GM12875 (cell line): Measurements from ENCODE around the gene XPC.
"Not testable (repeated sequence)": the region's sequence is repeated elsewhere in the genome, so short reads cannot be mapped to it uniquely, and the experiment has no call there.

ENCODE experiments used
- H3K4me3 ChIP-seq: one replicate; pipeline ENCODE4 v1.5.1; 2011; ENCODE audit warnings: low read depth, low read length, control low read depth
- TF ChIP-seq, protein P1 (sequence below): IDR thresholded peaks from 2 replicates; pipeline ENCODE4 v1.5.1; 2011; ENCODE audit warnings: low read depth, mild to moderate bottlenecking, control low read depth, inconsistent platforms, low read length, moderate library complexity, borderline replicate concordance; ENCODE audit not compliant: insufficient read depth

XPC gene

DNA sequence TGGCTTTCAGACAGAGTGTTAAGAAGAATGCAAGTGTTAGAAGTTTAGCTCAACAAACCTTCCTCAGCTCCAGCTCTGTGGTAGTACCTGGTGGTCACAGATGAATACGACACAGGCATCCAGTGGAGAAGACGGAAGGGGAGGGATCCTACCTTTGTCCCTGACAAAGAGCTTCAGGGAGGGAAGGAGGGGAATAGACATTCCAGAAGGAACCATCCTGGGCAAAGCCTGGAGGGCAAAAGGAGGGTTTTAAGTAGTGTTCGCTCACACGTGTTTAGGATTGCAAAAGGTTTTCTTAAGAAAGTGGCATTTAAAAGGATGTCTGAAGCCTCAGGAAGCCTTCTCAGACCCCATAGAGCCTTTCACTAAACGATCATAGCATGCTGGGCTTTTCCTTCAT is 56.5 kb downstream of the XPC start:
- TF ChIP-seq, protein P1, sequence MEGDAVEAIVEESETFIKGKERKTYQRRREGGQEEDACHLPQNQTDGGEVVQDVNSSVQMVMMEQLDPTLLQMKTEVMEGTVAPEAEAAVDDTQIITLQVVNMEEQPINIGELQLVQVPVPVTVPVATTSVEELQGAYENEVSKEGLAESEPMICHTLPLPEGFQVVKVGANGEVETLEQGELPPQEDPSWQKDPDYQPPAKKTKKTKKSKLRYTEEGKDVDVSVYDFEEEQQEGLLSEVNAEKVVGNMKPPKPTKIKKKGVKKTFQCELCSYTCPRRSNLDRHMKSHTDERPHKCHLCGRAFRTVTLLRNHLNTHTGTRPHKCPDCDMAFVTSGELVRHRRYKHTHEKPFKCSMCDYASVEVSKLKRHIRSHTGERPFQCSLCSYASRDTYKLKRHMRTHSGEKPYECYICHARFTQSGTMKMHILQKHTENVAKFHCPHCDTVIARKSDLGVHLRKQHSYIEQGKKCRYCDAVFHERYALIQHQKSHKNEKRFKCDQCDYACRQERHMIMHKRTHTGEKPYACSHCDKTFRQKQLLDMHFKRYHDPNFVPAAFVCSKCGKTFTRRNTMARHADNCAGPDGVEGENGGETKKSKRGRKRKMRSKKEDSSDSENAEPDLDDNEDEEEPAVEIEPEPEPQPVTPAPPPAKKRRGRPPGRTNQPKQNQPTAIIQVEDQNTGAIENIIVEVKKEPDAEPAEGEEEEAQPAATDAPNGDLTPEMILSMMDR: no peak
- H3K4me3 ChIP-seq: no peak overlapping the region

DNA sequence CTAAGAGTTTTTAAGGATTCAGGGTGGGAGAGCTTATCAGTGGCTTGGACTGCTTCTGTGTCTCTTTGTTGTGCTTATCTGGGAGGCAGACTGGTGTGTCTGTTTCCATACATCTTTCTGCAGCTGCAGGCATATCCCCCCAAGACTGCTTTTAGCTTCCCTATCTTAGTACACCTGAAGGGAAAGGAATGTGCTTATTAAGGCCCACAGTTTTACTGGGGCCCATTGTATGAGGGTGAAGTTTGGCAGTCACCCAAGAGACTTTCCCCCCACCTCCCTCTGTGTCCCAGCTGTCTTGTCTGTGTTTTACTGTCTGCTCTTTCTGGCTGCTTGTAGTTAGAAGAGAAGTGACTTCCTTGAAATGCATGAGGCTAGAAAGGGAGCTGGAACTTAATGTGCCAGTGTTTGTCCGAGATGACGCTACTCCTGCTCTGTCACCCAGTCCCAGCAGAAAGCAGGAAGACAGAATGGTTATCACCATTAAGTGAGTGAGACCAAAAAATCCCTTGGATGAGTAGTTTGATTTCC is 57.4 kb downstream of the XPC start:
- not testable (repeated sequence) for H3K4me3 ChIP-seq

DNA sequence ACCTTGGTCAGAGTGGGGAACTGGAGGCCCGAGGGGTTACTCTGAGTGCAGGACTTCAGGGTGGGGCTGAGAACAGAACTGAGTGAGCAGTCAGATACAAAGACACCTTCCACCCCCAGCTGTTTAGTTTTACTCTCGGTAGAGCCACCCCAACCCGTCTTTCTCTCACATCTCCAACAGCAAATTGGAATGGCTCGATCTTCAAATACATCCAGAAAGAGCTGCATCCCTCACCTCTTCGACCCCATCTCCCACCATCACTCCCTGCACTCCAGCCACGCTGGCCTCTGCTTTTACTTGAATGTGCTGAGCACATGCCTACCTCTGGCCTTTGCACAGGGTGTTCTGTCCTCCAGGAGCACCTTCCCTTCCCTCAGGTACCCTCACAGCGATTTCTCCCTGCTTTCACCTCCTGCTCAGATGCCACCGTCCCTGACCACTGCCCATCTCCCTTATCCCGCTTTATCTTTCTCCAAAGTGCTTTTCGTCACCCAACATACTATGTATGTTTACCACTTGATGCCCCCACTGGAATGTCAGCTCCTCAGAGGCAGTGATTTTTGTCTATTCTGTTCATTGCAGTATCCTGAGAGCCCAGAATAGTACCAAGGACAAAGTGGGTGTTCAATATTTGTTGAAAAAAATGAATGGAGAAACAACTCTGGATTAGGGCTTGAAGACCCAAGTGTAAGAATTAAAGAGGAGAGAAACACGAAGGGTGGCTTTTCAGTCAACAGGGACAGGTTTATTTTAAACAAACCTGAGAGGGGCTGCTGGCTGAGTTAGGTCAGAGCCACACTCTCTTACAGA is 58.1 kb downstream of the XPC start:
- TF ChIP-seq, protein P1: no peak
- no peak overlapping the region for H3K4me3 ChIP-seq

DNA sequence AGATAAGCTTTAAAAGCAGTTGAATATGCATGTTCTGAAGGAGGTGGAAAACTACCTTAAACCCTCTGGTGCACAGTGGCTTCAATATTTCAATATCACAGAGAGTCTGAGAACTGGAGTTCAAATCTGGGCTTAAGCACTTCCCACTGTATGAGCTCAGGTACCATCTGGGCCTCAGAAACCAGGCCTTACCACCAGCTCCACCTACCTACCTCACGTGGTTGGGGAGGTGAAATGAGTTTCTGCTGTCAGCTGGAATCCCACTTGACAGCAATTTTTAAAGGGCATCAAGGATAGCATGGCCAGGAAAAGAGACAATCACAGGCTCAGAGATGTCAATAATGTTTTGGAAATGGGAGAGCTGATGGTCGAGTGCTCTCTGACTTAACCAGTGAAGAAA is 58.8 kb downstream of the XPC start:
- H3K4me3 ChIP-seq: no peak overlapping the region
- TF ChIP-seq, protein P1: no peak

DNA sequence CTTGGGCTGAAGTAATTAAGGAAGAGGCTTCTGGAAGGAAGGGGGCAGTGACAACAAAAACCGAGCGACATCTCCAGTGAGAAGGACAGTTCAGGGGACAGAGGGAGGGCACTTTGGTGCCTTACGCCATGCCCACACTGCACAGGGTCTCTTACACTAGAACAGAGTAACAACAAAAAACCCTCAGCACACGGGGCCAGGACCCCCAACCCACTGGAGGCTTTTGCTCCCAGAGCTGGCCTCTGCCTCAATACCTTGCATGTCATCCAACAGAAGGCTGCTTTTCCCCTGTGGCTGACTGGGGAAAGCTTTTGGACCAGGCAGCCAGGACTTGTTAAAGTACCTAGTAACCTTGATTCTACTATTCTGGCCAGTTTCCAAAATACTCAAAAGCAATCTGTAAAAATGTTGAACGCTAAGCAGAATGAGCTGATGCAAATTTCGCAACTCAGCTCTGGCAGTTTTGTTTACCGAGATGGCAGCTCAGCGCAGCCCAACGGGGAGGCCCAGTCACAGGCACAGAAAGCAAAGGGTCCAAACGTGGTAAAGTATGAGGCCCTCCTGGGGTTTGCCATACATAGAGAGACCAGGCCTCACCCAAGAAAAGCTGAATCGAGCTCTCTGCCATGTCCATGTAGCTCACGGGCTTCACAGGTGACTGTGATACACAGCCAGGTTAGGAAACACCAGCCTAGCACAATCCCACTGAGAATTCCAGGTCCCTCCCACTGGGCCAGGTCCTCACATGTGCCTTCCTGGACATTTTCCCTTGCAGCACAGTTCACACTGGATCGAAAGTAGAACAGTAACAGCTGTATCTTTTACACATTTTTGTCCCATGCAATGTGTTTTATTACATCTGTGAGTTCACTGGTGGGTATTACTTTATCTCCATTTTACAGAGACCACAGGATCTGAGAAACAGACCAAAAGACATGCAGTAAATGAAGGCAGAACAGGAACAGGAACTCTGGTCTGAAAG is 59.7 kb downstream of the XPC start:
- H3K4me3 ChIP-seq: no peak overlapping the region
- TF ChIP-seq, protein P1: no peak

DNA sequence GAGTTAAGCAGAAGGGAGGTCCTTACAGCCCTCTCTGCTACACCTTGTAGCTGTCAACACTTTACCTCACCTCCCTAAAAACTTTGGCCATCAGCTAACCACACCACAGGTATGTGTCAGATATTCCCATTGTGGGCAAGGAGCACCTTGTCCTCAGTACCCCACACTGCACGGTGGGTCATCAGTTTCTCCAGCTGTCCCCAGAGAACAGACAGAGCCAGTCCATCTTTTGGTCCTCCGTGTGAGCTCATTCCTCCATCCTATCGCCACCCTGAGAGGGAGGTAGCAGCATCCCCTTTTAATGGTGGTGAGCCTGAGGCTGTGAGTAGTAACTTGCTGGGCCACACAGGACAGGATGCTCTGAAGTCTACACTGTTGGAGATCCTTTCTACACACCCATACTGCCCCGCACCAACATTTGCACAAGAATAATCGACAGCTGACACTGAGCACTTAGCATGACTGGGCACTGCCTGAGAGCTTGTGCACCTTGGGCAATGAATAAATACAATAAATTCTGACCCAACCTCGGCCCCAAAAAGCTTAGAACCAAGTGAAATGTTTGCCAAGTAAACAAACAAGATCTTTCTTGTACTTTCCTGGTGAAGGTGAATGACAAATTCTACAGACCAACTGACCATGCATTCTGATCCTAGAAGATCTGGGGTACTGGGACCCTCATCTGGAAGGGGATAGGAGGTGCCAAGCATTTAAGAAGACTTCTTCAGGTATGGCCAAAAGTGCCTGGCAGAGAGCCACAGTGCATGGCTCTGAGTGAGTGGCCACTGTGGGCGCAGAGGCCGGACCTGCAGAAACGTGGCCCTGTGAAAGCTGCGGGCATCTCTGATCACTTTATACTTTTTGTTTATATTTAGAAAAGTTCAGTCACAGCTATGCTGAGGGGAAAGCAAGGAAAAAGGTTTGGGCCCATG is 60.7 kb downstream of the XPC start:
- H3K4me3 ChIP-seq: no peak overlapping the region
- TF ChIP-seq, protein P1: no peak
